Gastrocnemius medialis (tissue), 4 donors: ENCODE data around the gene ALDH1B1.

Experiments used
- CTCF ChIP-seq, 5 experiments: fragments of 450-650 bp in 3 of 5; fragments of 200-600 bp in 2 of 5; sonication (generic) in 2 of 5; IDR thresholded peaks in 4 of 5; conservative IDR thresholded peaks in 1 of 5; 1 replicate in 4 of 5; 2 replicates in 1 of 5; pipeline ENCODE4 v1.5.1; 2016 to 2019; ENCODE audit warnings: antibody characterized with exemption in 5 of 5, mild to moderate bottlenecking in 3 of 5, moderate library complexity in 3 of 5
- POLR2A ChIP-seq, 2 donors: fragments of 450-650 bp; IDR thresholded peaks; one replicate each; pipeline ENCODE4 v1.6.1; 2017; ENCODE audit warnings: antibody characterized with exemption in 2 of 2, mild to moderate bottlenecking in 2 of 2, moderate library complexity in 2 of 2

DNA sequence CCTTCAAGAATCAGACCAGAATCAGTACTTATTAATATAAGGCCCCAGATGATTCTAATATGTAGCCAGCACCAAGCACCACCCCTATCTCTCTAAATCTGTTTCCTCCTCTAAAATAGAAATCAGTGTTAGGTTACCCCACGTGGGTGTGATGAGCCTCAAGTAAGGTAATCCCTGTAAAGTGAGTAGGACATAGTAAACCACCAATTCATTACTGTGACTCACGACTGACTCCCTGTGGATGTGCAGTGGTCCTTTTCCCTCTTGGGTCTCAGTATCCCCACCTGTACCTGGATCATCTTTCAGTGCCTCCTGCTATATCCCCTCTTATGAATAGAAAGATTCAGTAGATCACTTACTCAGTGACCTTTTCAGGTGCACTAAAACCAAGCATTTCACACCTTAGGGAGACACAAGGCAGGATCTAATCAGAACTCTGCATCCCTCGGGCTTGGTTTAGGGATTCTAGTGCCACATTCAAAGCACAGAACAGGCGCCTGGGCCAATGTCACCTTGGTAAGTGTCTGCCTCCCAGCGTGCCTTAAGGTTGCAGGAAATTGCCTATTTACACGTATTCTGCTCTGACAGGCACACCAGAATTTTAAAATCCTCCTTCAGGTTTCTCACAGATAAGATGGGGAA lies 12.2 kb upstream of the ALDH1B1 start:
- peak in 4 of 5 experiments; percentile 23 to 42 (median 30) for TF ChIP-seq CTCF (IDR thresholded peaks at IDR 0.05 in 4 of 5, conservative IDR thresholded peaks at IDR 0.05 in 1 of 5)
- peak in 1 of 2 donors; percentile 38 for TF ChIP-seq POLR2A (IDR thresholded peaks at IDR 0.05)
